ENCODE results near the gene SDK2.

Gene SDK2

DNA sequence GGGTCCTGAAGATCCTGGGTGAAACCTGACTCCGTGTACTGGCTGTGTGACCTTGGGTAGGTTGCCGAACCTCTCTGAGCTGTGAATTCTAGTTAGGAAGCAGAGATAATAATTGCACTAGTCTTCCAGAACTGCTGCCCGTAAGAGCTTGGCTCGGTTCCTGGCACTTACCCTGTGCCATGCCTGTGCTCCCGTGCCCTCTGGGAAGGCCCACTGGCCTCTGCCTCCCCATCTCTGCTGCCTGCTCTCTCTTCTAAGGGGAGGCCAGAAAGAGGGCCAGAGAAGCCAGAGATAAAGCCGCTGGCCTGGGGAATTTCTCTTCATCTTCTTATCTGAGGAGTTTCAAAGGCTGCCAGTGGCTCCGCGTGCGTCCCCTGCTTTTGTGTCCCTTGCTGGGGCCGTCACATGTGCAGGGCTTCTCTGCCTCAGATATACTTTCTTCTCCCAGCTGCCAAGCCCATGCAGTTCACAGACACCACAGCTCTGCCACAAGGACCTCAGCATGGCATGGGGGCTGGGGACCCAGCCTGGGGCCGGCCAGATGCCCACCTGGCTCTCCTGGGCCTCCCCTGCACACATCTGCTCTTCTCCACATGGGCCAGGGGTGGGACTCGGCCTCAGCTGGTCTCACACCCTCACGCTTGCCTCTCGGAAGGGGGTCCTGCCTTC is 145.2 kb downstream of the SDK2 start:
- no peak for DNase-seq

GRCh38 chr17:73498176-73498575 is 146.1 kb downstream of the SDK2 start:
- DNase-seq = no peak

- no peak for DNase-seq
Observed at GRCh38 chr17:73497721-73498120, 146.5 kb downstream of the SDK2 start.

- DNase-seq = no peak
Observed at GRCh38 chr17:73496232-73496631, 148.0 kb downstream of the SDK2 start.

DNA sequence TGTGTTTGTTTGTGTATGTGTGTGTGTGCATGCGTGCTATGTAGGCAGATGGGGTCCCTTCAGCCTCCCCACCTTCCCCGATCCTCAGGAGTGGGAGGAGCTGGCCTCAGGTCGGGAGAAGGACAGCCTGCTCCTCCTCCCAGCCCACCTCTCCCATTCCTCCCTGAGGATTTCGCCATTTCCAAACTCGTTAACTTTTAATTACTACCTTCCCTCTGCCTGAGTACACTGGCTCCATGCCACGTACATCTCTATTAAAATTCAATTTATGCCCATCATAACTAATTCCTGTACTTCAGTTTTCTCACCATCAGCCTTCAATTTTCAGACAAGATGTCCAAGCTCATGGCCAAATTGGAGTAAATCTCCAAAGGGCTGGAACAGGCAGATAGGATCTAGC is 148.6 kb downstream of the SDK2 start:
- no peak for DNase-seq

DNA sequence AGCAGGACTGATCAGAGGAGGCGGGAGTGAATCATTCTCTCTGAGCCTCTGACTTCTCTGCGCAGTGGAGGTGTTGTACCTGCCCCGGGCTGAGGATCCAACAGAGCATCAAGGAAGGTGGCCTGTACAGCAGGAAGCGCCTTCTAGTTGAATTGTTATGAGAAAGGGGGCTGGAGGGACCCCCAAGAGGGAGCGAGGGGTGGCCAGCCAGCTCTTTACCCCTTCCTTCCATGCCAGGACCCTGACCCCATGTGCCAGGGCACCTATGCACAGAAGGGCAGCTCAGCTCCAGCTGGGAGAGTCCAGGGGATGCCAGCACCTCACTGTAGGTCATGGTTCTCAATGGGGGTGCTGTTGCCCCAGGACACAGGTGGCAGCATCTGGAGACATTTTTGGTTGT is 149.3 kb downstream of the SDK2 start:
- DNase-seq = no peak

DNA sequence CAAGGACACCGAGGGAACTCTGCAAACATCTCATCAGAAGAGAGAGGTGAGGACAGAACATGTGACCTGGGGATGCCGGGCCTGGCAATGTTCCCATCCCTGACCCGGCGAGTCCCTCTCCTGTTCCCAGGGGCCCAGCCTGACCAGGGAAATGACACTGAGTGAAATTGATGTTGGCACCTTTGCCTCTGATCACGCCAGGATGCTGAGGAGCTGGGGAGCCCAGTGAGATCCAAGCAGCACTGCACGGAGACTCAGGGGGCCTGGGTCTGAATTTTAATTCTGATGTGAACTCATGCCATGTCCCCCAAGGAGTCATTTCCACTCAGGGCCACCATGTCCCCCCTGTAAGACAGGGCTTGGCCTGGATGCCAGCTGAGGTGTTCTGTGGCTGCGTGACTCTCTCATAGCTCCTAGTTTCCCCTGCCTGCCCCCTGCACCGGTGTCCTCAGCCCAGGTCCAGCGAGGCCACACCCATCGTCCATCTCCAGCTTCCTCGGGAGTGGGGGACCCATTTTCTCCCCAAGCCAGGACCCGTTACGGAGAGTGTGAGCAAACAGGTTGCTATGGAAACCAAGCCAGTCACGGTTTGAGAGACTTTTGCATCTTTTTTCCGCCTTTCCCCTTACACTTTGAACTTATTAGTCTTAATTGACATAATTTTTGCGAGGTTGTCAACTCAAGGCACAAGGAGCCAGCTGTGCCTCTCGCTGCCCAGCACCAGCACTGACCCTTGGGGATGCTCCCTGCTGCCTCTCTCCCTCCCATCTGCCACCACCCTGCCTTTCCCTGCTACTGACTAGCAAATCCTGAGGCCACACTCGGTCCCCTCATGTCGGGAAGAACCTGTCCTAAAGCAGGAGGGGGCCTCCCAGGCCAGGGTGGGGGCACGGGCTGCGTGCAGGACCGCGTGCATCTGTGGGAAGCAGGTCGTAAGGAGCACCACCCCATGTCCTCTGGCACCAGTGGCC is 150.0 kb downstream of the SDK2 start:
- no peak for DNase-seq

DNA sequence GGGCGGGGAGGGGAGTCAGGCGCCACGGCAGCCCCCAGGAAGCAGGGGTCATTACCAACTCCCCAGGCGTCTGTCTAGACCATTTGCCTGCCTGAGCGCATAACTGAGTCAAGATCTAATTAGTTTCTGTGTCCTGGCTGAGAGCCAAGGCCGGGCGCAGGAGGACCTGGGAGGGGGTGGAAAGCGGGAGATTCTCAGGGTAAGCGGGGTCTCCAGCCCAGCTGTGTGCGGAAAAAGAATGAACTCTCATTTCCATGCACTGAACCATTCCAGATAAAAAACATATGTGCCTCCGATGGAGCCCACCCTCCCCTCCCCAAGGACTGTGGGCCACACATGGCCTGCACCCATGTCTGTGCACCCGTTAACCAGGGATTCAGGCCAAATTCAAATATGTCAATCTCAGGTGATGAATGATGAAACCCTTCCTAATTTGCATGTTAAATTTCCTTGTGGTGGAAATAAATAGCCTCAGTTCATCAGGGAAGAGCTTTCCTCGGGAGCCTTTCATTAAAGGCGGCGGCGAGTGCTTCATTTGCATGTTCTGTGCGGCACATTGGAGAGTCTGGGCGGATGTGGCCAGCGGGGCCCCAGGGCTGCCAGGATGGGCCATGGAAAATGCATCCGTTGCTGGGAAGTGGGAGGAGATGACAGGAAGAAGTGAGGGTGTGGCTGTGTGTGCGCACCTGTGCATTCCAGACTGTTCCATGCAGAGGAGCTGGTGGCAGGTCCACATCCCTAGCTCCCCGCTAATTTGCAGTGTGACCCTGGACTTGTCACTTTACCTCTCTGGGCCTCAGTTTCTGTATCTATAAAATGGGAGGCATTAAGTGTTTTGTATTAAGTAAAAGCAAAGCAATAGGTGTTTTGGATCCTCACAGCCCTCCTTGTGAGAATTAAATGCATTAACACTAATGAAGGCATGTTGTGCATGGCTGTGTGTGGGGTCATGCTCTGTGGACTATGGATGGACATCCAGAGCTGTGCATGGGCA is 151.1 kb downstream of the SDK2 start:
- no peak for DNase-seq

- no peak for DNase-seq
Observed at GRCh38 chr17:73492125-73492820, 152.0 kb downstream of the SDK2 start.

DNA sequence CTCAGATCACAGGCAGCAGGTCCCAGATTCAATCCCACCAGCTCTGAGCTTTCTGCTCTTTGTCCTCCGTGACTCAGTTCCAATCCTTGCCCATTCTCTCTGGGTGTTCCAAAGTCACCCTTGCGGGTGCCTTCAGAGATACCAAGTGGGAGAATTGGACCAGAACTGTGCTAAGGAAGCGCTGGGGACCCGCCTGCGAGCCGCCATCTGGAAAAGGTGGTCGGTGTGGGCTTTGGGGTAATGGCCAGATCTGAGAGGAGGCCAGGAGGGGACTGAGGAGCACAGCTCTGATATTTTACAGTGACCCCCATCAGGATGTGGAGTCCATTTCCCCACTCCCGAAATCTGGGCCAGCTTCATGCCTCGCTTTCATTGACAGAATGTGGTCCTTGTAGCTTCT is 152.6 kb downstream of the SDK2 start:
- no peak for DNase-seq

GRCh38 chr17:73490851-73491250 is 153.4 kb downstream of the SDK2 start:
- no peak for DNase-seq

GRCh38 chr17:73489991-73490390 is 154.3 kb downstream of the SDK2 start:
- DNase-seq = no peak

DNA sequence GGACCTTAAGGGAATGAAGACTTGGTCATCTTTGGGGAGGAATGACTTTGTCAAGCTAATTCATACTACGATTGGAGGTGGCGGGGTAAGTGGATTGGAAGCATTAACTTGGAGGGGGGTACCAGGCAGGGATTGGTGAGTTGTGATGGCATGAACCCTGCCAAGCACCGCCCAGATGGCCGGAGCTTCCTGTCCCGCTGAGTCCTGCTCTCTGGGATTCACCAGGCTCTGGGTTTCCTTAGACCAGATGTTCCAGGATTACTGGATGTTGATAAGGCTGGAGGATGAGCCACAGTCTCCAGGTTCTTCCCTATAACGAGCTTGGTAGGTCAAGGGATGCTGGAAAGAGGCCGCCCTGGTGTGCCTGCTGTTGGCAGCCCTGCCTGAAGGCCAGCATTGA is 154.9 kb downstream of the SDK2 start:
- DNase-seq = no peak

GRCh38 chr17:73485130-73485529 is 159.1 kb downstream of the SDK2 start:
- DNase-seq = no peak

GRCh38 chr17:73482894-73483293 is 161.4 kb downstream of the SDK2 start:
- no peak for DNase-seq

DNA sequence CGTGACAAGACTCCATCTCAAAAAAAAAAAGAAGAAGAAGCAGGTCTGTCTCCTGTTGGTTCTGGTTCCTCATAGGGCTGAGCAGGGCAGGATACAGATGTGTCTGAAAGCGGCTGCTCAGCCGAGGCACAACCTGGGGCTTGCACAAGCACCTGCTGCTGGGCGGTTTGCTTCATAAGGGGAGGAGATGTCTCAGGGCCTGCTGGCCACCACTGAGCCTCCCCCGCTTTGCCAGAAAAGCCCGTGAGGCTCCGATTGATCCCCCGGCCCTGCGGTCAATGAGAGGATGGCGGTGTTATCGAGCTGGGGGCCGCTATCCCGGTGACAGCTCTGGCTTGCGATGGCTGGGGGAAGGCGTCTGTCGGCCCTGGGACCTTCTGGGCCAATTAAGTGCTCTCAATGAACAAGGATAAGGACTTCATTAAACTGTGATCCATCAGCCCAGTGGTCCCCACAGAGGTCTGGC is 162.0 kb downstream of the SDK2 start:
- DNase-seq = no peak

GRCh38 chr17:73481676-73482075 is 162.6 kb downstream of the SDK2 start:
- no peak for DNase-seq

- no peak for DNase-seq
Observed at GRCh38 chr17:73480740-73481139, 163.5 kb downstream of the SDK2 start.

DNA sequence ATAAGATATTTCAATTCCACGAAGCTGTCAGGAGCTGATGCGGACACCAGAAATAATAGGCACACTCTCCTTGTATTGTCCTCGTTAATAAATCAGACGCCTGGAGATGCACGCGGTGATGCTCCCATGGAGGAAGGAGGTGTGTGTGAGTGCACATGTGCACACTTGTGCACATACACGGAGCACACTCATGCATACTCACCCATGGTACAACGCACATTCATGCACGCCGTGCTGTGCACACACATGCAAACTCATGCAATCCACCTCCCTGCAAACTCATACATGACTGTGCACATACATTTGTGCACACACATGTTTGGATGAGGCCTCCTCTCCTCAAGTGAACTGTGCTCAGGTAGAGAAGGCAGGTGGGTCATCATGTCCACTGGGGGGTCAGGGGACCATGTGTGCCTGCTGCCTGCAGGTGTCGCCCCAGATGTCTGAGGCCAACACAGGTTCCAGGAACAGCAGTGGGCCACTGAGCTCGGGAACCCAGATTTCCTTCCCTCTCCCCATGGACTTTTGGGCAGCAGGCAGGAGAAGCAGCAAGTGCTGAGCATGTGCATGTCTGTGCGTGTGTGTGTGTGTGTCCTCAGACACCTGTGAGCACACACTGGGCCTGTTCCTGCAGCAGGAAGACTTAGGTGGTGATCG is 165.3 kb downstream of the SDK2 start:
- no peak for DNase-seq

DNA sequence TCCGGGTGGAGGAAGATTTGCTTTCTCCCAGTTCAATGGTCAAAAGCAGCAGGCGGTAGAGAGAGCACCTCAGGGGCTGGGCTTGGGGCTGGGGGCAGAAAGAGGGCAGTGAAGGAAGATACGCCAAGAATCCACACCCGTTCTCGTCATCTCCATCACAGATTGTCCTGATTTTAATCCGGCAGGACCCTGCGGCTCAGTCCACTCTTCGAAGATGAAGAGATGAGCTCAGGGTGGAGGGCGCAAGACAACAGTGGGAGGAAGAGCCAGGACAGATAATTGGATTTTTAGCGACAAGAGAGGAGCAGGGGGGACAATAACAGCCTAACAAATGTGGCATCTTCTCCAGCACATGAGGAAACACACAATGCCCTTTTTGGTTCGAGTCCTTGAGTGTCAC is 165.9 kb downstream of the SDK2 start:
- DNase-seq = no peak

GRCh38 chr17:73476890-73477350 is 167.3 kb downstream of the SDK2 start:
- DNase-seq = no peak

All from CD4-positive, alpha-beta T cell treated with Interleukin-17A for 4 hours (primary cell).